Tibial nerve (tissue), 3 donors: ENCODE measurements around the gene GCDH.

ENCODE experiments used
- POLR2A ChIP-seq, 2 donors: fragments of 450-650 bp; IDR thresholded peaks; one replicate each; pipeline ENCODE4 v1.6.1; 2017; ENCODE audit warnings: antibody characterized with exemption in 2 of 2, mild to moderate bottlenecking in 2 of 2, moderate library complexity in 2 of 2
- TF ChIP-seq, protein P1 (sequence below), 5 experiments: fragments of 200-600 bp in 3 of 5; fragments of 450-650 bp in 2 of 5; sonication (generic) in 3 of 5; IDR thresholded peaks; one replicate each; pipeline ENCODE4 v1.5.1; 2016 to 2019; ENCODE audit warnings: antibody characterized with exemption in 5 of 5, mild to moderate bottlenecking in 3 of 5, moderate library complexity in 2 of 5

DNA sequence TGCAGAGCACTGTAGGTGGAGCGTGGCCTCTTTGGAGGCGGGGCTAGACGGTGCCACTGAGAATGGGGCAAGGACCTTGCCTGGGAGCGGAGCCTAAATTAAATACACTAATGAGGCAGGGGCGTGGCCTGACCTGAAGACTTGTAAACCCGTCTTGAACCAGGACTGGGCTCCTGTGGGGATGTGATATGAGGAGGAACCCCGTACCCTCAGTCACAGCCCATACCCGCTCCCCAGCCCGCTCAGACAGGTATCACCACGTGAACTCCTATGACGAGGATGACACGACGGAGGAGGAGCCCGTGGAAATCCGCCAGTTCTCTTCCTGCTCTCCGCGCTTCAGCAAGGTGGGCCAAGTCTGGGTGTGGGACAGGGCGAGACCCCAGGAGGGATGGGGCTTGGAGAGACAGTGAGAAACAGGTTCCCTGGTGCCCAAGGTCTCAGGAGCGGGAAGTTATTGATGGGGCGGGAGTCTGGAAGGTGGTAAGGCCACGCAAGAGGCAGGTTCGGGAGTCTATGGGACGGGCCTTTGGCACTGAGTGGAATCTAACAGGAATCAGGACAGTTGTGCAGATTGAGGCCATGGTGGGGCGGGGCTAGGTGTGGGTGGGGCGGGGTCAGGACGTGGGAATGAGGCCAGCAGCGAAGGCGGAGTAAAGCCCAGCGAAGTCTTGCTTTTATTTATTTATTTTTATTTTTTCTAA is 24.4 kb upstream of the GCDH start:
- TF ChIP-seq, protein P1, sequence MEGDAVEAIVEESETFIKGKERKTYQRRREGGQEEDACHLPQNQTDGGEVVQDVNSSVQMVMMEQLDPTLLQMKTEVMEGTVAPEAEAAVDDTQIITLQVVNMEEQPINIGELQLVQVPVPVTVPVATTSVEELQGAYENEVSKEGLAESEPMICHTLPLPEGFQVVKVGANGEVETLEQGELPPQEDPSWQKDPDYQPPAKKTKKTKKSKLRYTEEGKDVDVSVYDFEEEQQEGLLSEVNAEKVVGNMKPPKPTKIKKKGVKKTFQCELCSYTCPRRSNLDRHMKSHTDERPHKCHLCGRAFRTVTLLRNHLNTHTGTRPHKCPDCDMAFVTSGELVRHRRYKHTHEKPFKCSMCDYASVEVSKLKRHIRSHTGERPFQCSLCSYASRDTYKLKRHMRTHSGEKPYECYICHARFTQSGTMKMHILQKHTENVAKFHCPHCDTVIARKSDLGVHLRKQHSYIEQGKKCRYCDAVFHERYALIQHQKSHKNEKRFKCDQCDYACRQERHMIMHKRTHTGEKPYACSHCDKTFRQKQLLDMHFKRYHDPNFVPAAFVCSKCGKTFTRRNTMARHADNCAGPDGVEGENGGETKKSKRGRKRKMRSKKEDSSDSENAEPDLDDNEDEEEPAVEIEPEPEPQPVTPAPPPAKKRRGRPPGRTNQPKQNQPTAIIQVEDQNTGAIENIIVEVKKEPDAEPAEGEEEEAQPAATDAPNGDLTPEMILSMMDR (IDR thresholded peaks at IDR 0.05): no peak
- TF ChIP-seq POLR2A (IDR thresholded peaks at IDR 0.05): no peak
